Neural progenitor cell (in vitro differentiated cells): ENCODE measurements around the gene KLHL12. TPM values are rescaled to one million over a fixed set of nuclear protein-coding genes. Genes with fewer than 3 reads are reported as not detected.

Source experiments
- DNase-seq: peaks from one replicate; pipeline ENCODE4 v3.0.0-alpha.2; 2016; ENCODE audit warnings: low spot score
- H2AFZ ChIP-seq: fragments of 200-600 bp; sonication (generic); replicated peaks from 2 replicates; pipeline ENCODE4 v1.6.1; 2016; ENCODE audit warnings: antibody characterized with exemption
- H3F3A ChIP-seq: fragments of 200-600 bp; sonication (generic); 2 replicates; pipeline ENCODE4 v1.6.1; 2016; ENCODE audit warnings: antibody characterized with exemption, low read depth
- H3K27ac ChIP-seq: fragments of 200-600 bp; sonication (generic); 2 replicates; pipeline ENCODE4 v1.5.1; 2016; ENCODE audit warnings: mild to moderate bottlenecking
- H3K27me3 ChIP-seq: fragments of 200-600 bp; sonication (generic); 2 replicates; pipeline ENCODE4 v1.6.1; 2016; ENCODE audit warnings: mild to moderate bottlenecking, moderate library complexity
- H3K36me3 ChIP-seq: fragments of 200-600 bp; sonication (generic); 2 replicates; pipeline ENCODE4 v1.5.1; 2016
- H3K4me1 ChIP-seq: fragments of 200-600 bp; sonication (generic); 2 replicates; pipeline ENCODE4 v1.6.1; 2016; ENCODE audit warnings: mixed run types
- H3K4me2 ChIP-seq: fragments of 200-600 bp; sonication (generic); 2 replicates; pipeline ENCODE4 v1.6.1; 2016
- H3K4me3 ChIP-seq: fragments of 200-600 bp; sonication (generic); 2 replicates; pipeline ENCODE4 v1.5.1; 2016
- H3K79me2 ChIP-seq: fragments of 200-600 bp; sonication (generic); 2 replicates; pipeline ENCODE4 v1.6.1; 2016; ENCODE audit warnings: low read depth
- H3K9ac ChIP-seq: fragments of 200-600 bp; sonication (generic); 2 replicates; pipeline ENCODE4 v1.6.1; 2016
- H3K9me3 ChIP-seq: fragments of 200-600 bp; sonication (generic); 2 replicates; pipeline ENCODE4 v1.5.1; 2016; ENCODE audit warnings: low read depth
- H4K20me1 ChIP-seq: fragments of 200-600 bp; sonication (generic); 2 replicates; pipeline ENCODE4 v1.6.1; 2016; ENCODE audit warnings: low read depth
- H3K27ac Mint-ChIP-seq: 3 replicates; pipeline ENCODE4 v1.8.0; 2021; ENCODE audit warnings: mixed read lengths
- H3K27me3 Mint-ChIP-seq: 2 replicates; pipeline ENCODE4 v1.8.0; 2022; ENCODE audit warnings: low read depth, mild to moderate bottlenecking, inconsistent platforms, moderate library complexity, mixed read lengths; ENCODE audit not compliant: insufficient read depth
- H3K36me3 Mint-ChIP-seq: 3 replicates; pipeline ENCODE4 v1.8.0; 2021; ENCODE audit warnings: mixed read lengths
- H3K4me1 Mint-ChIP-seq: 3 replicates; pipeline ENCODE4 v1.8.0; 2021; ENCODE audit warnings: mixed read lengths
- H3K4me3 Mint-ChIP-seq: 3 replicates; pipeline ENCODE4 v1.8.0; 2021; ENCODE audit warnings: mild to moderate bottlenecking, moderate library complexity, mixed read lengths
- H3K9me3 Mint-ChIP-seq: 3 replicates; pipeline ENCODE4 v1.8.0; 2020; ENCODE audit warnings: mixed read lengths
- CTCF ChIP-seq: fragments of 200-600 bp; sonication (generic); IDR thresholded peaks from 2 replicates; pipeline ENCODE4 v1.5.1; 2017; ENCODE audit warnings: antibody characterized with exemption, mild to moderate bottlenecking
- EZH2 ChIP-seq: fragments of 200-600 bp; sonication (generic); IDR thresholded peaks from 2 replicates; pipeline ENCODE4 v1.6.1; 2017; ENCODE audit warnings: antibody characterized with exemption, mild to moderate bottlenecking, moderate library complexity
- EZH2phosphoT487 ChIP-seq: fragments of 200-600 bp; sonication (generic); IDR thresholded peaks from 2 replicates; pipeline ENCODE4 v1.6.1; 2017; ENCODE audit warnings: antibody characterized with exemption
- total RNA-seq: library from RNA; depleted of rRNA; stranded (reverse); fragments of >200 nt; gene quantifications from 2 replicates; pipeline ENCODE4 v1.2.3, GENCODE V29; 2015; ENCODE audit warnings: low replicate concordance

KLHL12 gene
- total RNA-seq, 1 donor from 2014 or later, result 51.4 TPM

- Histone ChIP-seq H3K4me3 (no peak overlapping the region), H3K9ac (no peak overlapping the region), H3K27ac (no peak overlapping the region), H3K27me3 (peaks cover 12% of the 10 kb centered on the region), H3K4me1 (peaks cover 9% of the 10 kb centered on the region), H3K79me2 (no peaks in the 10 kb centered on the region), H2AFZ (no peak overlapping the region), H3F3A (peaks cover 18% of the 10 kb centered on the region), H3K4me2 (no peak overlapping the region), H4K20me1 (no peaks in the 10 kb centered on the region), H3K36me3 (no peaks in the 10 kb centered on the region), H3K9me3 (no peaks in the 10 kb centered on the region)
- H3K27ac Mint-ChIP-seq, result no peak overlapping the region
- no peak for TF ChIP-seq EZH2phosphoT487
- no peak for TF ChIP-seq EZH2
- TF ChIP-seq CTCF, result no peak
- peak overlapping the region; percentile 82 for H3K4me3 Mint-ChIP-seq
- H3K27me3 Mint-ChIP-seq, result peaks cover 10% of the 10 kb centered on the region
- H3K36me3 Mint-ChIP-seq, result peaks cover 2% of the 10 kb centered on the region
- no peaks in the 10 kb centered on the region for H3K9me3 Mint-ChIP-seq
- DNase-seq, result no peak
- peaks cover 23% of the 10 kb centered on the region for H3K4me1 Mint-ChIP-seq
These were observed 38.4 kb upstream of the KLHL12 start for GRCh38 chr1:202965422-202965821.

- H3K27ac ChIP-seq, result no peak overlapping the region
- no peak overlapping the region for H3K27ac Mint-ChIP-seq
These were observed 37.9 kb upstream of the KLHL12 start for GRCh38 chr1:202964791-202965410.

GRCh38 chr1:202961220-202961880 is 34.3 kb upstream of the KLHL12 start:
- H3K4me1 ChIP-seq, result peaks cover 6% of the 10 kb centered on the region
- Mint-ChIP-seq H3K27ac (no peak overlapping the region), H3K36me3 (peaks cover 2% of the 10 kb centered on the region), H3K9me3 (no peaks in the 10 kb centered on the region), H3K4me1 (peaks cover 20% of the 10 kb centered on the region), H3K4me3 (no peak overlapping the region), H3K27me3 (peaks cover 11% of the 10 kb centered on the region)
- H3K27me3 ChIP-seq, result peaks cover 8% of the 10 kb centered on the region
- no peaks in the 10 kb centered on the region for H3K9me3 ChIP-seq
- H3K4me2 ChIP-seq, result no peak overlapping the region
- H3K27ac ChIP-seq, result no peak overlapping the region
- TF ChIP-seq EZH2, result no peak
- TF ChIP-seq EZH2phosphoT487, result no peak
- no peak for TF ChIP-seq CTCF
- no peak overlapping the region for H3K9ac ChIP-seq
- peaks cover 16% of the 10 kb centered on the region for H4K20me1 ChIP-seq
- no peak for DNase-seq
- H3K4me3 ChIP-seq, result no peak overlapping the region
- no peaks in the 10 kb centered on the region for H3K36me3 ChIP-seq
- peaks cover 17% of the 10 kb centered on the region for H3K79me2 ChIP-seq
- no peak overlapping the region for H2AFZ ChIP-seq
- peaks cover 5% of the 10 kb centered on the region for H3F3A ChIP-seq

More at GRCh38 chr1:202964791-202965410, 37.9 kb upstream of the KLHL12 start:
- Mint-ChIP-seq H3K36me3 (peaks cover 2% of the 10 kb centered on the region), H3K27me3 (peaks cover 8% of the 10 kb centered on the region), H3K4me3 (peak overlapping the region; percentile 57), H3K4me1 (peaks cover 23% of the 10 kb centered on the region), H3K9me3 (no peaks in the 10 kb centered on the region)
- Histone ChIP-seq H3K27me3 (peaks cover 12% of the 10 kb centered on the region), H2AFZ (no peak overlapping the region), H3K79me2 (no peaks in the 10 kb centered on the region), H3K9ac (no peak overlapping the region), H3K9me3 (no peaks in the 10 kb centered on the region), H3K4me2 (no peak overlapping the region), H4K20me1 (no peaks in the 10 kb centered on the region), H3F3A (peaks cover 18% of the 10 kb centered on the region), H3K4me1 (peaks cover 9% of the 10 kb centered on the region), H3K4me3 (no peak overlapping the region), H3K36me3 (no peaks in the 10 kb centered on the region)
- no peak for TF ChIP-seq EZH2
- no peak for DNase-seq

GRCh38 chr1:202959276-202959620 is 32.2 kb upstream of the KLHL12 start:
- Mint-ChIP-seq H3K27me3 (peaks cover 8% of the 10 kb centered on the region), H3K9me3 (no peaks in the 10 kb centered on the region), H3K27ac (no peak overlapping the region), H3K4me1 (peaks cover 17% of the 10 kb centered on the region), H3K4me3 (peak overlapping the region; percentile 91), H3K36me3 (no peaks in the 10 kb centered on the region)
- Histone ChIP-seq H3K27ac (no peak overlapping the region), H3K36me3 (no peaks in the 10 kb centered on the region), H3K9ac (no peak overlapping the region), H3K79me2 (peaks cover 38% of the 10 kb centered on the region), H3K9me3 (no peaks in the 10 kb centered on the region), H3K4me1 (peaks cover 6% of the 10 kb centered on the region), H3K27me3 (peaks cover 8% of the 10 kb centered on the region), H3K4me3 (no peak overlapping the region), H4K20me1 (peaks cover 36% of the 10 kb centered on the region), H3F3A (peaks cover 5% of the 10 kb centered on the region), H2AFZ (no peak overlapping the region), H3K4me2 (no peak overlapping the region)
- DNase-seq, result no peak
- TF ChIP-seq CTCF, result no peak
- TF ChIP-seq EZH2, result no peak
- TF ChIP-seq EZH2phosphoT487, result no peak
